NCI-H187 (cell line): ENCODE results near the gene ADM5.

ENCODE experiments used
- DNase-seq, 2 experiments: peaks; one replicate each; lab custom pipeline; 2025; lab: John Stamatoyannopoulos, UW

Gene ADM5, protein sequence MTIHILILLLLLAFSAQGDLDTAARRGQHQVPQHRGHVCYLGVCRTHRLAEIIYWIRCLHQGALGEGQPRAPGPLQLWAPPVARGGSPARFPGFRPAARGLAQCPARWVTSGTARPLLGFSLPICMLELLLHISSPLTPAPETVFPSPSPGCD

DNA sequence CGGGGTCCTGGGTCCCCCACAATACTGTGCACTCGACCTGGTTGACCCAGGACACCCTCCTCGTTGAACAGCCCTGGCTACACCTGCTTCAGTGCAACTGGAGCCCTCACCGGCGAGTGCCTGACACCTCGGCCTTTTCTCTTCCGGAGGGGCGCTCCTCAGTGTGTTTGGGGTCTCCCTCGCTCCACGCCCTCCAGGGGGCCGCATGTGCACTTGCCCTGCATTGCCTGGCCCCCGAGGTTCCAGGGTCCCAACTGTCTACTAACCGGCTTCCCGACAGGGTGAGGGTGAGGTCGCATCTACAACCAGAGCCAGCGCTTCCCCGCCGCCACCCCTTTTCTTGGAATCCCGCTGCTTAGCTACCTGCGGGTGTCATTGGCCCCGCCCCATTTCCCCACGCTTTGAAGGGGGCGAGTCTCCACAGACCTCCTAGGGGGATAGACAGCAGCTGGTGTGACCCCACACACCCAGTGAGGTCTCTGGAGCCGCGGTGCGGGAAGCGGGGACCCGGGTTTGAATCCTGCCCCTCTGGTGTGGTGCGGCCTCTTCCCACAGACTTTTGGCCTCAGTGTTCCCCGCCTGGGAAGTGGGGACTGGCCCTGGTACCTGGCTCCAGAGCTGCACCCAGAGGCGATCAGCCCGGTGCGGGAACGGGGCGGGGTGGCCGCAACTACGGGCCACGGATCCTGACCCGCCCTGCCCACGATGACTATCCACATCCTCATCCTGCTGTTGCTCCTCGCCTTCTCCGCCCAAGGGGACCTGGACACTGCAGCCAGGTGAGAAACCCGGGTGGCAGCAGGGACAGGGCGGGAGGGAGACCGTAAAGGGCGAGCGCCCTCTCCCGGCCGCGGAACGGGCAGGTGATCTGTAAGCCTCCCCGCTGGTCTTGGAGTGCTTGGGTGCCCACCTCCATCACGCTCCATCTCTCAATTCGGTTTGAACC lies at the start of gene ADM5:
Gene ADM5, plus strand, starts transcription at position 462 of the 946 bp plus-strand sequence. Its CDS starts 244 bp downstream, at position 706.
- peak; percentile 39 to 43 for DNase-seq

DNA sequence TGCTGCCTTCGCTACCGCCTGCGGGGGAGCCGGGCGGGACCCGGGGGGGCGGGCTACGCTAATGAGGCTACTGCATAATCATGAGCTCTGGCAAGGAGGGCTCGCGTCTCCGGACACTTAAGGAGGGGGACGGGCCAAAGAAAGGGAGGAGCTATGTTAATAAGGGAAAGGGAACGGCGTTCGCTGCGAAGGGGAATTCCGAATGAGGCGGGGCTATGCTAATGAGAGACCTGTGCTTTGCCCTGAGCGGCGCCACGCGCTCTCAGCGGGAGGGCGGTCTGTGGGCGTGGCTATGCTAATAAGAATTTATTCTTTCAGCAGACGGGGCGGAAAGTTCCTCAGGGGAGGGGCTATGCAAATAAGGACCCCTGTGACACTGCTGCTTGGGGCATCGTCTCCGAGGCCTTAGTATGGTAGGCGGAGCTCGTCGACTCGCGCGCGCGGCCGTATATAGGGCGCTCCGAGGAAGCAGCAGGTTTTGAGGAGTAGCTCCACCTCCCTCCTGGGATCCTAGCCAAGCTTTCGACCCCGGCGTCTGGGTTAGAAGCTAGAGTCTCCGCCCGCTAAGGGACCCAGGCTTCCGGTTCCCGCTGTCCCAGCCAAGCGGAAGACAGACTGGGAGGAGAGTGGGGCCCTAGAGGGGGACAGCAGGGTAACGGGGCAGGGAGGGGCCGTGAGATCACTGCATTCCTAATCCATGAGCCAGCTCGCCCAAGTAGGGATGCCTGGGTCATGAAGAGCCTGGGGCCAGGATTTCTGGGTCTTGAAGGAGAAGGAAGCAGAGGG lies 49.1 kb upstream of the ADM5 start, which contains the start of gene RRAS:
Gene RRAS, minus strand, starts transcription at position 31 of the 786 bp plus-strand sequence. CDS start 45 bp downstream, outside the sequence.
- DNase-seq: peak; percentile 99 to 100

DNA sequence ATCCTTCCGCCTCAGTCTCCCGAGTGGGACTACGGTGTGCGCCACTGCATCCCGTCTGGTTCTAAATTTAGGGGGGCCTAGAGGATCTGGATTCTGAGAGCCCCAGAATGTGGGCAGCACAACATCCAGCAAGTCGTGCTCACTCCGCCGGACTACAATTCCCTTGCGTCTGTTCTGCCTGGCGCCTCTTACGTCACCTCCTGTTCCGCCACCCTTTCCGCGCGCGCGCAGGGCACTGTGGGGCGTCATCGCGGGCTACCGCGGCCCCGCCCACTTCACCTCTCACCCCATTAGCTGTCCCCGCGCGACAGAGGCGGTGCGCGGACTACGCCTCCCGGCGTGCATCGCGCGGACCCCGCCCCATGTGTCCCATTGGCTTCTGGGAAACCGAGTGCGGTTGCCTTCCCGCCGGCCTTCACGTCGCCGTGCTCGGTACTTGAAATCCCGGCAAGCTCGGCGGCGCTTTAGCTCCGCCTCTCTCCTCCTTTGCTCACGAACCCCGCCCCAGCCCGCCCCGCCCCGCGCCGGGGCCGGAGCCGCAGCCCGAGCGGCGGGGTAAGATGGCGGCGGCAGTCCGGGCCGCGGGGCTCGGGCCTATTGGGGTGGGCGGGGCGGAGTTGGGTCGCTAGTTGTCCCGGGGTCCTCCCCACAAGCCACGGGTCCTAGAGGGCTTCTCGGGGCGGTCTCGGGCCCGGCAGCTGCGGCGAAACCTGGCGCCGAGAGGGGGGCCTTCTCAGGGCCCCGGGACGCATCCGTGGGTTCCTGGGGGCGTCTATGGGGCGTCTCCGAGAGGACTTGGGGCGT lies 47.5 kb upstream of the ADM5 start, which contains the start of gene SCAF1:
Gene SCAF1, plus strand, starts transcription at position 522 of the 804 bp plus-strand sequence. CDS start 2,818 bp downstream, outside the sequence.
- DNase-seq: peak; percentile 99

DNA sequence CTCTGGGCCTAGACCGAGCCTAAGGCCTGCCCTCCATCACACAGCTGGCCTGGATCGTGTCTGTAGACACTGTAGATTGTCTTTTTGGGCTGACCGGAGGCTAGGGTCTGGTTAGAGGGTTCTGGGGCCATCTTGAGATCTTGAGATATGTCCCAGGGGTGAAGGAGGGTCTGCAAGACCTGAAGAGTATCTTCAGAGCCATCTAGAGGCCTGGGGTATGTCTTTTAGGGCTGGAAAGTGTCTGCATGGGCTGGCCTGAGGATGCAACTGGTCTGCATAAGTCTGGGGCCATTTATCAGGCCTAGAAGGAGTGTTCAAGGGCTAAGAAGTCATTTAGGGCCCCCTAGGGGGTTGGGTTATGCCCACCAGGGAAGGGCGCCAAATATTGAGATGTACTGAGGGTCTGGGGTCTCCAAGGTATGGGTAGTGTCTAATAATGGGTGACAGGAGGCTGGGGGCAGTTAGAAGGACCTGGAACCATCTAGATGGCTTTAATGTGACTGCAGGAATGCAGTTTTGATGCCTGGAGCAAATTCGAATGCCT lies 46.8 kb upstream of the ADM5 start:
- no peak for DNase-seq

DNA sequence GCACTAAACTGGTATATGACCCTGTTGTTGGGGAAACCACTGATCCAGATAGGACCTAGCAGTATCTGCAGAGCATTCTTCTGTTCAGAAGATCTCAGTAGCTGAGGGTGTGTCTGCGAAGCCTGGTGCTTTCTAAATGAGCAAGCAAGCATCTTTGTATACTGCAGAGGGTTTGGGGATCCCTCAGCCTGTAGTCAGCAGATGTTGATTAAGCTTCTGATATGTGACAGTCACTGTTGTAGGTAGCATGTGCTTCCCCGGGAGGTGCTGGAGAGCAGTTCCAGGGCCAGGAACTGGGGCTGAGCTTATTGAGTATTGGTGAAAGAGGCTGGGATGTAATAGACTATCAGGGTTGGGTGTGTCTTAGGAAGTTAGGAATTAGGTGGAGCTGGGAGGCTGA lies 45.9 kb upstream of the ADM5 start:
- DNase-seq: no peak

DNA sequence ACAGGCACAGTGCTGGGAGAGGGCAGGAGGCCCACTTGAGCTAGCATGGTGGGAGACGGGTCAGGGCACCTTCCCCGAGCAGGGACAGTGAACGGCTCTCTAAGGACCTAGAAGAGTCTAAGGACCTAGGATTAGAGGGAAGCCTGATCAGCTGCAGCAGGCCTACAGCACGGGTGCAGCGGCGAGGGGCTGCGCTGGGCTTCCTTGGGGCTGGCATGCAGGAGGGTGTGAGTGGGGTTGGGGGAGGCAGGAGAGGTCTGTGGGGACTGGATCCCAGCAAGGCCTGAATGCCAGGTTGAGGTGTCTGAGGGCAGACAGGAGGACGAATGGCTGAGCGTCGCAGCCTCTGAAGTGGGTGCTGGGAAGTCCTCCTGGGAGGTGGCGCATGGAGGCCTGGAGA lies 43.8 kb upstream of the ADM5 start:
- DNase-seq: no peak

DNA sequence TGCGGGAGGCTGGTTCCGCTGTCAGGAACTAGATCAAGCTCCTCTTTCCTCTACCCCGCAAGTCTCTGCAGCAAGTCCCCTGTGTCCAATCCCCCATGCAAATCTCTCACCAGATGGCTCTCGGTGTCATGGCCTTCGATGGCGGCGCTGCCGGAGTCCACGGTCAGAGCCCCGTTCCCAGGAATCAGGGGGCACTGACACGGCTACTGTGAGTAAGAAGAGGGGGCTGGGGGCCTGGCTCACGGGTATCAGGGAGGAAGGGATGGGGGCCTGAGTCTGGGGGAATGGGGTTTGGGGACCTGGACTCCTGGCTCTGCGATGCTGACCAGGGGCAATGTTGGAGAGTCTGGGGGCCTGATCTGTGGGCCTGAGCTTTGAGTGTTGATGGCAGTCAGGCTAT lies 43.4 kb upstream of the ADM5 start:
- DNase-seq: no peak

DNA sequence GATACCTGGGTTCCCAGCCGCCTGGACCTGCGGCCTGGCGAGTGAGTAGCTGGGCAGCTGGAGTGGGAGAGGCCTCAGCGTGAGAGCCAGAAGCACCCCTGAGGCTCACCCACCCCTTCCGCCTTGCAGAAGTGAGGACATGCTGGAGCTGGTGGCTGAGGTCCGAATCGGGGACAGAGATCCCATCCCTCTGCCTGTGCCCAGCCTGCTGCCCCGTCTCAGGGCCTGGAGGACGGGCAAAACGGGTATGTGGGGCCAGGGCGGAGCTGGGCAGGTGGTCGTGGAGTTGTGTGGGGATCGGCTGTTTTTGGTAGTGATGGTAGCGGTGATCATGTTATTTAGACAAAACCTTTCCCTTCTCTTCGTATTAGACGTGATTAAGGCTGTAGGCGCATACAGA lies 42.8 kb upstream of the ADM5 start:
- DNase-seq: no peak

DNA sequence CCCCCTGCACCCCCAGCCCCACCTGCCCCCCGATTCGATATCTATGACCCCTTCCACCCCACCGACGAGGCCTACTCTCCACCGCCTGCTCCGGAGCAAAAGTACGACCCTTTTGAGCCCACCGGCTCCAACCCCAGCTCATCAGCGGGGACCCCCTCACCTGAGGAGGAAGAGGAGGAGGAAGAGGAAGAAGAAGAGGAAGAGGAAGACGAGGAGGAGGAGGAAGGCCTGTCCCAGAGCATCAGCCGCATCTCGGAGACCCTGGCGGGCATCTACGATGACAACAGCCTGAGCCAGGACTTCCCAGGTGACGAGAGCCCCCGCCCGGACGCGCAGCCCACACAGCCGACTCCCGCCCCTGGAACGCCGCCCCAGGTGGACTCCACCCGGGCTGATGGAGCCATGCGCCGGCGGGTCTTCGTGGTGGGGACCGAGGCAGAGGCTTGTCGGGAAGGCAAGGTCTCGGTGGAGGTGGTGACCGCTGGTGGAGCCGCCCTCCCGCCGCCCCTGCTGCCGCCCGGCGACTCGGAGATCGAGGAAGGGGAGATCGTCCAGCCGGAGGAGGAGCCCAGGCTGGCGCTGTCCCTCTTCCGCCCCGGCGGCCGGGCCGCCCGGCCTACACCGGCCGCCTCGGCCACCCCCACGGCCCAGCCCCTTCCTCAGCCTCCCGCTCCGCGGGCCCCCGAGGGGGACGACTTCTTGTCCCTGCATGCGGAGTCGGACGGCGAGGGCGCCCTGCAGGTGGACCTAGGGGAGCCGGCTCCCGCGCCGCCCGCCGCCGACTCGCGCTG lies 38.2 kb upstream of the ADM5 start:
- DNase-seq: no peak

DNA sequence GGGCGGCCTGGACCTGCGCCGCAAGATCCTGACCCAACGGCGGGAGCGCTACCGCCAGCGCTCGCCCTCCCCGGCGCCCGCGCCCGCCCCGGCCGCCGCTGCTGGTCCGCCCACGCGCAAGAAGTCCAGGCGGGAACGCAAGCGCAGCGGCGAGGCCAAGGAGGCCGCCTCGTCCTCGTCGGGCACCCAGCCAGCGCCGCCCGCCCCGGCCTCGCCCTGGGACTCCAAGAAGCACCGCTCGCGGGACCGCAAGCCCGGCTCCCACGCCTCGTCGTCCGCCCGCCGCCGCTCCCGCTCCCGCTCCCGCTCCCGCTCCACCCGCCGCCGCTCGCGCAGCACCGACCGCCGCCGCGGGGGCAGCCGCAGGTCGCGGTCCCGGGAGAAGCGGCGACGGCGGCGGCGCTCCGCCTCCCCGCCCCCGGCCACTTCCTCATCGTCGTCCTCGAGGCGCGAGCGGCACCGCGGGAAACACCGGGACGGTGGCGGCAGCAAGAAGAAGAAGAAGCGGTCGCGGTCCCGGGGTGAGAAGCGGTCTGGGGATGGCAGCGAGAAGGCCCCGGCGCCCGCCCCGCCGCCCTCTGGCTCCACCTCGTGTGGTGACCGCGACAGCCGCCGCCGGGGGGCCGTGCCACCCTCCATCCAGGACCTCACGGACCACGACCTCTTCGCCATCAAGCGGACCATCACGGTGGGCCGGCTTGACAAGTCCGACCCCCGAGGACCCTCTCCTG lies 37.4 kb upstream of the ADM5 start:
- DNase-seq: no peak

DNA sequence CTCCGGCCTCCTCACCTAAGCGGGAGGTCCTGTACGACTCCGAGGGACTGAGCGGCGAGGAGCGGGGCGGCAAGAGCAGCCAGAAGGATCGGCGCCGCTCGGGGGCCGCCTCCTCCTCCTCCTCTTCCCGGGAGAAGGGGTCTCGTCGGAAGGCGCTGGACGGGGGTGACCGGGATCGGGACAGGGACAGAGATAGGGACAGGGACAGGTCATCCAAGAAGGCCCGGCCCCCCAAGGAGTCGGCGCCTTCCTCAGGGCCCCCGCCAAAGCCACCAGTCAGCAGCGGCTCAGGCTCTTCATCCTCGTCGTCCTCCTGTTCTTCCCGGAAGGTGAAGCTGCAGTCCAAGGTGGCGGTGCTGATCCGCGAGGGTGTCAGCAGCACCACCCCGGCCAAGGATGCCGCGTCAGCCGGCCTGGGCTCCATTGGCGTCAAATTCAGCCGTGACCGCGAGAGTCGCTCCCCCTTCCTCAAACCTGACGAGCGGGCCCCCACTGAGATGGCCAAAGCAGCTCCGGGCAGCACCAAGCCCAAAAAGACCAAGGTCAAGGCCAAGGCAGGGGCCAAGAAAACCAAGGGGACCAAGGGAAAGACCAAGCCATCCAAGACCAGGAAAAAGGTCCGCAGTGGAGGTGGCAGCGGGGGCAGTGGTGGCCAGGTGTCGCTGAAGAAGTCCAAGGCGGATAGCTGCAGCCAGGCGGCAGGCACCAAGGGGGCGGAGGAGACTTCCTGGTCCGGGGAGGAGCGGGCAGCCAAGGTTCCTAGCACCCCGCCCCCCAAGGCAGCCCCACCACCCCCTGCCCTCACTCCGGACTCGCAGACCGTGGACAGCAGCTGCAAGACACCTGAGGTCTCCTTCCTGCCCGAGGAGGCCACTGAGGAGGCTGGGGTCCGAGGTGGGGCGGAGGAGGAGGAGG lies 36.6 kb upstream of the ADM5 start:
- no peak for DNase-seq

DNA sequence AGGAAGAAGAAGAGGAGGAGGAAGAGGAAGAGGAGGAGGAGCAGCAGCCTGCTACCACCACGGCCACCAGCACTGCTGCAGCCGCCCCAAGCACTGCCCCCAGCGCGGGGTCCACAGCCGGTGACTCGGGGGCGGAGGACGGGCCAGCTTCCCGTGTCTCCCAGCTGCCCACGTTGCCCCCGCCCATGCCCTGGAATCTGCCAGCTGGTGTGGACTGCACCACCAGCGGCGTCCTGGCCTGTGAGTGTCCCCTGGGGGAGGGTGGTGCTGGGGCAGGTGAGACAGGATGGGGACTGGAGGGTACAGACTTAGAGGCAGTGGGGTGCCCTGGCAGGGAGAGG lies 36.0 kb upstream of the ADM5 start:
- DNase-seq: no peak

DNA sequence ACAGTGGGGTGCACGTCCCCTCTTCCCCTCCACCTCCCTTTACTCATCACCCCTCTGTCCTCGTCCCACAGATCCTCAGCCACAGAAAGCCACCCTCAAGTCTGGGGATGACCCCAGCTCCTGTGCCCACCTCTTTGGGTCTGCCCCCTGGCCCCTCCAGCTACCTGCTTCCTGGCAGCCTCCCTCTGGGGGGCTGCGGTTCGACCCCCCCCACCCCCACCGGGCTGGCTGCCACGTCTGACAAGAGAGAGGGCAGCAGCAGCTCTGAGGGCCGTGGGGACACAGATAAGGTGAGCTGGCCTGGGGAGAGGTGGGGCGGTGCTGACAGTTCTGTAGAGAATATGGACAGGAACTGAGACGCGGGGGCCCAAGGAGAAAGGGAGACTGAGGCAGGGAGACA lies 34.8 kb upstream of the ADM5 start:
- no peak for DNase-seq

DNA sequence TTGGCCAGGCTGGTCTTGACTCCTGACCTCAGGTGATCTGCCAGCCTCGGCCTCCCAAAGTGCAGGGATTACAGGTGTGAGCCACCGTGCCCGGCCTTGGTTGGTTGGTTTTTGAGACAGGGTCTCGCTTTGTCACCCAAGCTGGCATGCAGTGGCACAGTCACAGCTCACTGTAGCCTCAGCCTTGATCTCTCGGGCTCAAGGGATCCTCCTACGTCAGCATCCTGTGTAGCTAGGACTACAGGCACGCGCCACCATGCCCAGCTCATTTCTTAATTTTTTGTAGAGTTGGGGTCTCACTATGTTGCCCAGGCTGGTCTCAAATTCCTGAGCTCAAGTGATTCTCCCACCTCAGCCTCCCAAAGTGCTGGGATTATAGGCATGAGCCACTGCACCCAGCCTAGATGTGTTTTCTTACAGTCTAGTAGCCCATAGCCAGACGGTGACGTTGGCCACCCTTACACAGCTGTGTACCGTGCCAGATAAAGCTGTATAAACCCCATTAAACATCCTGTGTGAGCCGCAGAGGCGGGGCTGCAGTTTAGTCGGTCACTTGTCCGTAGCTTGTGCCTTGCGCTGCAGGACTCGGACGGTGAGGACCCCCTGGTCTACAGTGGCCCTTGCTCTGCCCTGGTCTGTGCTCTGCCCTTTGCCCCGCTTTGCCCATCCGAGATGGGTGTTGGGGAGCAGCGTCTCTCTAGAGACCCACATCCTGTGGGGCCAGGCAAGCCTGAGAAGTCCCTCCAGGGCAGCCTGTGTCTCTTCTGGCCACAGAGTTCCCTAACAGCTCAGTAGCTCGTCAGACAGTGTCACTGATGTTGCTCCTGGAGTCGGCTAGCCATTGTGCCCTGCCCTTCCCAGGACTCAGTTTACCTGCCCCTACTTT lies 33.6 kb upstream of the ADM5 start:
- no peak for DNase-seq

DNA sequence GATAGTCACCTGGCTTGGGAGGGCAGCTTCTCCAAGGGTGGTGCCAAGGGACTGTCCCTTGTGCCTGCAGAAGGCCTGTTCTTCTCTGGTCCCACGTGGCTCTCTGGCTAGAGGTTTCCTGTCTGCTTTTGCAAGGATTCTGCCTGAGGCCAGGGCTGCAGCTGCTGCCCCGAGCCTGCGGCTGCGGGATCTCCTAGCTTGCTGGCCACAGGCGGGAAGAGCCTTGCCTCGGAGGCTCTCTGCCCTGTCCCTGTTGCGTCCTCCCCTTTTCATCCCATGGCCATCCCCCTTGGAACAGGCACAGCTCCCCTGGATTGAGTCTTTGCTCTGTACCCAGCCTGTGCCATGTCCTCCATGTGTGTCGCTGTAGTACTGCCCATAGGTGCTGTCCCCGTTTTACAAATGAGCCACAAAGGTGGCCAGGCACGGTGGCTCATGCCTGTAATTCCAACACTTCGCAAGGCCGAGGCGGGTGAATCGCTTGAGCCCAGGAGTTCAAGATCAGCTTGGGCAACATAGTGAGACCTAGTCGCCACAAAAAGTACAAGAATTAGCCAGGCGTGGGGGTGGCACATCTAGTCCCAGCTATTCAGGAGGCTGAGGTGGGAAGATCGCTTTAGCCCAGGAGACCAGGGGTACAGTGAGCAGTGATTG lies 32.8 kb upstream of the ADM5 start:
- DNase-seq: no peak

DNA sequence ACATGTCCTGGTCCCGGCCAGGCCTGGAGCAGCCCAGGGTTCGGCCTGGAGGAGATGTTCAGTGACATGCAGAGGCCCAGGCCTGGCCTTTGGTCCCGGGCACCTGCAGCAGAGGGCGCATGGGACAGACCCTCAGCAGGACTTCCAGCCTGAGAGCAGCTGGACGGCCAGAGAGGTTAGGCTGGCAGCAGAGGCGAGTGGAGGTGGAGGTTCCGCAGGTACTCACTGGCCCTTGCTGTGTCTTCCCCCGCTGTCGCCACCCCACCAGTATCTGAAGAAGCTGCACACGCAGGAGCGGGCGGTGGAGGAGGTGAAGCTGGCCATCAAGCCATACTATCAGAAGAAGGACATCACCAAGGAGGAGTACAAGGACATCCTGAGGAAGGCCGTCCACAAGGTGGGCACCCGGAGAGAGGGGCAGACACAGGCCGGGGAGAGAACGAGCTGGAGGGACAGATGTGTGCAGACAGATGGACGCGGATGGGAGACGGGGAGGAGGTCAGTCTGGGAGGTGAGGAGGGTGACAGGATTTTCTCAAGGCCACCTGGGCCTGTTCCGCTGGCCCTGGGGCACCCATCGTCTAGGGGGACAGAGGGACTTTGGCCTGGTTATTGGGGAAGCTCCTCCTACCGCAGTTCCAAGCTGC lies 31.8 kb upstream of the ADM5 start:
- no peak for DNase-seq

DNA sequence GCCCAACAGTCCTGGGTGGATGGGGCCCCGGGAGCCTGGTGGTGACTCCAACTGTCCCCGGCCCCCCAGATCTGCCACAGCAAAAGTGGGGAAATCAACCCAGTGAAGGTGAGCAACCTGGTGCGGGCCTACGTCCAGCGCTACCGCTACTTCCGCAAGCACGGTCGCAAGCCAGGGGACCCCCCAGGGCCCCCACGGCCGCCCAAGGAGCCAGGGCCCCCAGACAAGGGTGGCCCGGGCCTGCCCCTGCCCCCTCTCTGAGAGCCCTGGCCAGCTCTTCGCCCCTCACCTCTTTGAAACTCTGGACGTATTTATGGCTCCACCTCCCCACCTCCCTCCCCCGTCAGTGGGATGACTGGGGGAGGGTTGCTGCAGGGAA lies 31.3 kb upstream of the ADM5 start:
- no peak for DNase-seq
